HG03039 (cell line): Measurements from ENCODE around the gene ZNF106.

Experiments
- ATAC-seq: cut with Tn5 transposase; IDR thresholded peaks from one replicate; pipeline ENCODE4 v1.9.1; 2021; ENCODE audit warnings: mild to moderate bottlenecking, moderate library complexity; ENCODE audit not compliant: unreplicated experiment

The ZNF106 gene

DNA sequence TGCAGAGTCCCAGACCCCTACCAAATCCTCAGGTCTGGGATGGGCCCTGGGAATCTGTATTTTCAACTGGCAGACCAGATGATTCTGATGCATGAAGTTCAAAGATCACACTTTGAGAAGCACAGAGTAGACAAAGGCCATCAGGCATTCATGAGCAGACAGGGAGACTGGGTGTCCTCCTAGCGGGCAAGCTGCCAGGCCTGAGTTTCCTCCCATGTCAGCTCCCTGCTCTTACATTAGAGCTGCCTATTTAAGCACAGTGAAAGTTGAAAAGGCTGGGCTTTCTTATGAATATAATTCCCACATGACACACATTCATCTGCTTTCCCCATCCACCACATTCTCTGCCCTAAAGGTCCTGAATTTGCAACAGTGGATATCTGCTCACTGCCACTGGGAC is 117.7 kb downstream of the ZNF106 start:
- ATAC-seq = no peak

GRCh38 chr15:42371096-42371495 is 119.8 kb downstream of the ZNF106 start:
- ATAC-seq = no peak

GRCh38 chr15:42368096-42368495 is 122.8 kb downstream of the ZNF106 start:
- no peak for ATAC-seq

GRCh38 chr15:42367041-42367440 is 123.9 kb downstream of the ZNF106 start:
- no peak for ATAC-seq

DNA sequence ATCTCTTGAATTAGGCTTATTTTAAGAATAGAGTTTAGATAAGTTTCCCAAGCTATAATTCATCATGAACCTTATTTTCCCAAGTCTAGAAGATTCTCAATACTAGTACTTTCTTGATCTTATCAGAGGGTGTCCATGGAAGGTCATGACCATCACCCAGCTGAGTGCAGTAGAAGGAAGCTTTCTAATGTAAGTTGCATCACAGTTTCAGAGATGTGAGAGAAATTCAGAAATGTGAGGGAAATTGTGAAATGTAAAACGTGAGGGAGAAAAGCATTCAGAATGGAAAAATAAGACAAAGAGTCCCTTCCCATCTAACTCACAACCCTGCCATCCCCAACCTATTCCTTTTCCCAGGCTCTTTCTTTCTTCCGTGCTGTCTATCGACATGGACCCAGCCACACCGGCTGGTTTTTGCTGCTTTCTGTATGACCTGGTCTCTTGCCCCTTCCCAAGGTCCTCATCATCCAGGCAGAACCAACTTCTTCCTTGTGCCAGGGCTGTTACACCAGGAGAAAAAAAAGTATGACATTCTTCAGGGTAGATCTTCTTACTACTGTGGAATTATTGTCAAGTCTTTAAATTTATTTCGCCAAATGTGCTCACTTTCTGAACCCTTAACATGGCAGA is 124.9 kb downstream of the ZNF106 start:
- no peak for ATAC-seq

DNA sequence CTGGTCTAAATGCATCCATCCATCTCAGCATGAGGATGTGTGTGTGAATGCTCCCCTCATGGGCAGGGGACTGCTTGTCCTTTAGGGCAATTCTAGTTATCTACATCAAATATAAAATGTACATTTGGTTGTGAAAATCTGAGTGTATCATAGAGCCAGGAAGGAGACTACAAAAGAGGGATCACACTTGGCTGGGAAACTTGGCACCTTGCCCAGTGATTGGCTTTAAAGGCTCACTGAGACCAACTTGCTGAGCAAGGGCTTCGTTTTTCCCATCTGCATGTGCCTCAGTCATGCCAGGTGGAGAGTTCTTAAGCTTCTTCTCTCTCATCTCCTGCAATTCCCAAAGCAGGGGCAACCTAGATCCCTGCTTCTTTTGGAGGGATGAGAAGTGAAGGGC is 126.4 kb downstream of the ZNF106 start:
- no peak for ATAC-seq

DNA sequence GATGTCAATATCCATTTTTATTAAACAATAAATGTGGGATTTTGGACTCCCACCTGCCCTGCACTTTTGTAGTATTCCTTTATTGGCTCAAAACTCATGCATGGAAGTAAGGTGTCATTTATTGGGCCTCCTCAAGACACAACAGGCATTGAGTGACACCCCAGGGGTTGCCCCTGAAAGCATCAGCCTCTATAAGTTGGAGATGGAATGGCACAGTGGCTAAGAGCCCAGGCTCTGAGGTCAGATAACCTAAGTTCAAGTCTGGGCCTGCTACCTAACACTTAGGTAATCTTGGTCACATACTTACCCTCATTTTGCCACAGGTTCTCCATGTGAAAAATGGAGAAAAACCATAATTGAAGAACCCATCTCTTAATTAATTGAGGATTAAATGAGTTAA is 127.0 kb downstream of the ZNF106 start:
- no peak for ATAC-seq

GRCh38 chr15:42363487-42363886 is 127.5 kb downstream of the ZNF106 start:
- no peak for ATAC-seq
